ENCODE measurements around the gene FEM1B. TPM values are rescaled to one million over a fixed set of nuclear protein-coding genes. Genes with fewer than 3 reads are reported as not detected.
"Not testable (repeated sequence)": the region's sequence is repeated elsewhere in the genome, so short reads cannot be mapped to it uniquely, and the experiment has no call there.

Gene FEM1B
- 45.1 and 50.4 TPM in 2 replicates for total RNA-seq

- H3K4me1 Mint-ChIP-seq (ENCODE audit: low read depth) = peaks cover 47% of the 10 kb centered on the region
- intact Hi-C loops (cut with micrococcal nuclease) = loop anchor here (2.0 to 5.0 kb wide), 6 partner anchors 21 to 545 kb away; partner anchors contain the start of genes ANP32A, CLN6, PIAS1 and RNU6-1
- peak within 1 kb of the TSS; percentile 100 for H3K4me3 Mint-ChIP-seq (ENCODE audit: low read depth)
- H3K27ac Mint-ChIP-seq = peak within 1 kb of the TSS; percentile 96
- DNase-seq (ENCODE audit: low spot score) = peak; percentile 85
- H3K9me3 Mint-ChIP-seq = no peaks in the 10 kb centered on the region
- peaks cover 29% of the 10 kb centered on the region for H3K36me3 Mint-ChIP-seq (ENCODE audit: low read depth)
- H3K27me3 Mint-ChIP-seq (ENCODE audit: low read depth) = no peaks in the 10 kb centered on the region
Measured at GRCh38 chr15:68277603-68278344, at the start of gene FEM1B. TSS of gene FEM1B (plus strand) at chr15:68277745. CDS start at chr15:68278418, 673 bp downstream.

- intact Hi-C loops (cut with micrococcal nuclease) = loop anchor here (2.0 to 5.0 kb wide), 2 partner anchors 49 to 174 kb away; partner anchors contain the start of genes FEM1B and PIAS1
- Mint-ChIP-seq H3K4me3 (ENCODE audit: low read depth) (peak overlapping the region; percentile 94), H3K9me3 (no peaks in the 10 kb centered on the region), H3K4me1 (ENCODE audit: low read depth) (peaks cover 34% of the 10 kb centered on the region), H3K27me3 (ENCODE audit: low read depth) (no peaks in the 10 kb centered on the region), H3K27ac (peak overlapping the region; percentile 76), H3K36me3 (ENCODE audit: low read depth) (peaks cover 27% of the 10 kb centered on the region)
- DNase-seq (ENCODE audit: low spot score) = no peak
Measured at GRCh38 chr15:68228143-68228970, 49.2 kb upstream of the FEM1B start.

DNA sequence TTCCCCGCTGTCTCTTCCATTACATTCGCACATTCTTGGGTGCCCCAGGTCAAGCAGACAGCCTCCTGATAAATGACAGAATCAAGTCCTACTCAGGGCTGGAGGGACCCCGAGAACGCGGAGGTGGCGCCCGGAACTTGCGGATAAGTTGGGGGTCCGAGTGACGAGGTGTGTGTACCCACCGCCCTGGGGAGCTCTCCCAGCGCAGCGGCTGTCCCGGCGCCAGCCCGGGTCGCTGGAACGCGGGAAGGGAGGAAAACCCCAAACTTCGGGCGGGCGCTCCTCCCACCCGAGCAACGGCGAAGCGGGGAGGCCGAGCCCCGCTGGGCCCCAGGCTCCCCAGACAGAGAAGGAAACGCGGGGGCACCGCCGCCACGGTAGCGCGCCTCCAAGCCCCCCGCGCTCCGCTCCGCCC, 48.6 kb upstream of the FEM1B start:
- Mint-ChIP-seq H3K9me3 (no peaks in the 10 kb centered on the region), H3K27me3 (ENCODE audit: low read depth) (no peaks in the 10 kb centered on the region), H3K4me1 (ENCODE audit: low read depth) (peaks cover 34% of the 10 kb centered on the region), H3K36me3 (ENCODE audit: low read depth) (peaks cover 25% of the 10 kb centered on the region), H3K4me3 (ENCODE audit: low read depth) (peak overlapping the region; percentile 94), H3K27ac (peak overlapping the region; percentile 76)
- DNase-seq (ENCODE audit: low spot score) = no peak
- intact Hi-C loops (cut with micrococcal nuclease) = loop anchor here (2.0 to 5.0 kb wide), 2 partner anchors 48 to 174 kb away; partner anchors contain the start of genes FEM1B and PIAS1

DNA sequence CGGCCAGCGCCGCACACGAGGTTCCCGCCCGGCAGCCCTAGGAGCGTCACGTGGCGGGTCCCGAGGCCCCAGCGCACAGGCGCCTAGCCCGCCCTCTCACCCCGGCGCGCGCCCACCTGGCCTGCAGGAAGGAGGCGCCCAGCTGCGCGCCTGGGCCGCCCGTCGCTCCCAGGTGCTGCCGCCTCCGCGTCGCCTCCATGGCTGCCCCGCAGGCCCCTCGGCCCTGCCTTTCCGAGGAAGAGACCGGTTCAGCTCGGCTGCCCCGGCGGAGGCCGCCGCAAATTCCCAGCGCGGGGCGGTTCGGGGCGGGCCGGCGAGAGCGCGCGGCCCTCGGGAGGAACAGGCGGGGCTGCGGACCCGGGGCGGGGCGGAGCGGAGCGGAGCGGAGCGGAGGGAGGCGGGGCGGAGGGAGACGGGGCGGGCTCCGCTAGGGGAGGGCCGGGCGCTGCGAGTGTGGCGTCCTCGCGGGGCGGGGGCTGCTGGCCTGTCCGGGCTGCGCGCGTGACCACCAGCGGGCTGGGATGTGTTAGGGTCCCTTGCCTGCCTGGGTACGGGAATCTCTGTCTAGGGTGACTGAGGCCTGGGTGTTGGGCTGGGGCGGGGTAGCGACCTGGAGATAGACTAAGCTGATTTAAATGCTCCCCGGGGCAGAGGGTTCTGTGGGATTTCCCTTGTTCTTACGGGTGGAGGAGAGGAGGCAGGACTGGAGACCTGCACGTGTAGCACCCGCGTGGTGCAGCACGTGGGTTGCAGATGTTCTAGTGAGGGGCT, 48.0 kb upstream of the FEM1B start, which contains the start of gene CLN6:
CLN6 (minus strand) TSS at position 343 of the 771 bp plus-strand sequence; CDS start at position 199, 144 bp downstream.
- peak; percentile 81 for DNase-seq (ENCODE audit: low spot score)
- Mint-ChIP-seq H3K9me3 (no peaks in the 10 kb centered on the region), H3K4me1 (ENCODE audit: low read depth) (peaks cover 33% of the 10 kb centered on the region), H3K27me3 (ENCODE audit: low read depth) (no peaks in the 10 kb centered on the region), H3K27ac (peak within 1 kb of the TSS; percentile 78), H3K4me3 (ENCODE audit: low read depth) (peak within 1 kb of the TSS; percentile 94), H3K36me3 (ENCODE audit: low read depth) (peaks cover 21% of the 10 kb centered on the region)
- intact Hi-C loops (cut with micrococcal nuclease) = loop anchor here (2.0 to 5.0 kb wide), 2 partner anchors 48 to 175 kb away; partner anchors contain the start of genes FEM1B and PIAS1

- Mint-ChIP-seq H3K4me1 (ENCODE audit: low read depth) (peaks cover 26% of the 10 kb centered on the region), H3K27ac (peak overlapping the region; percentile 78), H3K27me3 (ENCODE audit: low read depth) (no peaks in the 10 kb centered on the region), H3K4me3 (ENCODE audit: low read depth) (peak overlapping the region; percentile 90), H3K36me3 (ENCODE audit: low read depth) (peaks cover 13% of the 10 kb centered on the region), H3K9me3 (no peaks in the 10 kb centered on the region)
- intact Hi-C loops (cut with micrococcal nuclease) = no loop called here
- no peak for DNase-seq (ENCODE audit: low spot score)
Measured at GRCh38 chr15:68230157-68231100, 47.1 kb upstream of the FEM1B start.

DNA sequence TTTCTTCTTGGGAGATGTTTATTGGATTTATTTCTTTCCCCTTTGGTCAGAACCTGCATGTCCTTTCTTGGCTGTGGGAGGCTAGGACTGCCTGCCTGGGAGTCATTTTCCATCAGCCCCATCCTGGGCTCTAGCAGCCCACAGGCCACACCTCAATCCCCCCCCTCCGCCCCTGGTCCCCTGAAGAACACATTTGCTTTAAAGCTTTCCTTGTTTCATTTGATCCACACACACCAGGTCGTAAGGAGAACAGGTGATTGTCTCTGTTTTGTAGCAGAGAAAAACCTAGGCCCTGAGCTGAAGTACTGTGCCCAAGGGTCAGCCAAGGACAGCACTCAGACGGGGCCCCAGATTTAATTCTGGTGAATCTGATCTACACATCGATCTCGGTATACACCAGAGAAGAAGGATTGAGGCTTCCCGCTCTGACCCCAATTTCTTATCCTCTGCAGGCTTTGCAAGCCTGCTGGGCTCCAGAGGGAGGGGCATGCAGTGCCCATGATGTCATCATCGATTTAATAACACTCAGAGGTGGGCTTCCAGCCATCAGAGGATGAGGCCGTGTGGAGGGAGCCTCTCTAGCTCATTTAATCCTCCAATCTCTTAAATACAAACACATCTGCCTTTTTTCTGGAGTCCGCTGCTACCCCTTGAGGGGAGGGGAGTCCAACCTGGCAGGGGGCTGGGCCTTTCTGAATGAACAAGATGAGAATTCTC, 46.3 kb upstream of the FEM1B start:
- peak overlapping the region; percentile 56 for H3K4me3 Mint-ChIP-seq (ENCODE audit: low read depth)
- no peaks in the 10 kb centered on the region for H3K27me3 Mint-ChIP-seq (ENCODE audit: low read depth)
- intact Hi-C loops (cut with micrococcal nuclease) = no loop called here
- H3K4me1 Mint-ChIP-seq (ENCODE audit: low read depth) = peaks cover 26% of the 10 kb centered on the region
- no peak overlapping the region for H3K27ac Mint-ChIP-seq
- DNase-seq (ENCODE audit: low spot score) = no peak
- no peaks in the 10 kb centered on the region for H3K9me3 Mint-ChIP-seq
- peaks cover 13% of the 10 kb centered on the region for H3K36me3 Mint-ChIP-seq (ENCODE audit: low read depth)

- Mint-ChIP-seq H3K27ac (no peak overlapping the region), H3K27me3 (ENCODE audit: low read depth) (peaks cover 3% of the 10 kb centered on the region), H3K4me3 (ENCODE audit: low read depth) (no peak overlapping the region), H3K9me3 (no peaks in the 10 kb centered on the region), H3K36me3 (ENCODE audit: low read depth) (peaks cover 13% of the 10 kb centered on the region), H3K4me1 (ENCODE audit: low read depth) (peaks cover 18% of the 10 kb centered on the region)
- DNase-seq (ENCODE audit: low spot score) = no peak
- intact Hi-C loops (cut with micrococcal nuclease) = no loop called here
Measured at GRCh38 chr15:68232449-68232848, 45.1 kb upstream of the FEM1B start.

- intact Hi-C loops (cut with micrococcal nuclease) = no loop called here
- H3K27ac Mint-ChIP-seq = no peak overlapping the region
Measured at GRCh38 chr15:68232937-68233336, 44.6 kb upstream of the FEM1B start.

DNA sequence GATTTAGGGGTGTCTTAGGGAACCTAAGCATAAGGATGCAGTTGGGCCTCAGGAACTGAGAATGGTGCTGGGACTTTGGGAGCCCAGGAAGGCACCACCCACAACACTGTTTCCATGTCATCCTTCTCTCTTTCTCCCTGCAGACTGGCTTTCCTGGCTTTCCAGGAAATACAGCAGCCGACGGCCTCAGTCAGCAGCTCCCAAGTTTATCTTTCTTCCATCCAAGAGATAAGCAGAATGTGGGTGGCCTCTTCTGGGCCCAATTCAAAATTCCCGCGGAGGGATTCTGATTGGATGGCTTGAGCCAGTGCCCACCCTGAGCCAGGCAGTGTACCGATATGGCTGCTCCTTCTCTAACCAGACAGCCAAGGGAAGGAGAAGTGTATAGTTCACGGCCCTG, 43.5 kb upstream of the FEM1B start:
- Mint-ChIP-seq H3K9me3 (no peaks in the 10 kb centered on the region), H3K4me3 (ENCODE audit: low read depth) (no peak overlapping the region), H3K27me3 (ENCODE audit: low read depth) (peaks cover 7% of the 10 kb centered on the region), H3K4me1 (ENCODE audit: low read depth) (peaks cover 5% of the 10 kb centered on the region), H3K27ac (no peak overlapping the region), H3K36me3 (ENCODE audit: low read depth) (no peaks in the 10 kb centered on the region)
- no peak for DNase-seq (ENCODE audit: low spot score)
- intact Hi-C loops (cut with micrococcal nuclease) = no loop called here

More at GRCh38 chr15:68232937-68233336, 44.6 kb upstream of the FEM1B start:
- H3K9me3 Mint-ChIP-seq = no peaks in the 10 kb centered on the region
- H3K27me3 Mint-ChIP-seq (ENCODE audit: low read depth) = peaks cover 4% of the 10 kb centered on the region
- peaks cover 13% of the 10 kb centered on the region for H3K4me1 Mint-ChIP-seq (ENCODE audit: low read depth)
- H3K4me3 Mint-ChIP-seq (ENCODE audit: low read depth) = no peak overlapping the region
- DNase-seq (ENCODE audit: low spot score) = no peak
- H3K36me3 Mint-ChIP-seq (ENCODE audit: low read depth) = peaks cover 9% of the 10 kb centered on the region

GRCh38 chr15:68234520-68234919, 43.0 kb upstream of the FEM1B start:
- H3K9me3 Mint-ChIP-seq; H3K27ac Mint-ChIP-seq; H3K36me3 Mint-ChIP-seq (ENCODE audit: low read depth); intact Hi-C loops (cut with micrococcal nuclease); H3K27me3 Mint-ChIP-seq (ENCODE audit: low read depth); H3K4me3 Mint-ChIP-seq (ENCODE audit: low read depth); H3K4me1 Mint-ChIP-seq (ENCODE audit: low read depth); DNase-seq (ENCODE audit: low spot score): not testable (repeated sequence)

DNA sequence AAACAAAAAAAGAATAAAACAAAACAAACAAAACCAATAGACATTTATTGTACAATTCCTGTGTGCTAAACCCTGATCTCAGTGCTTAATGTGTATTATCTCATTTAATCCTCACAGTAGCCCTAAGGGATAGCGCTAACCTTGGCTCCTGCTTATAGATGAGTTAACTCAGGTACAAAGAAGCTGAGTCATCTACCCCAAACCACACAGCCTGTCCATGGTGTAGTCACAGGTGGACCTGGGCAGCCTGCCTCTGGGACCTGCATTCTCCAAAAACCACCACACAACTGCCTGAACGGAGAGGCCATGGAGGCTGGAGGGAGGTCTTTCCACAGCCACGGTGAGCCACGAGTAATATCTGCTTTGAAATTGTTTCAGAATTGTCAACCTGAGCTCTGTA, 42.5 kb upstream of the FEM1B start:
- peaks cover 2% of the 10 kb centered on the region for H3K4me1 Mint-ChIP-seq (ENCODE audit: low read depth)
- H3K9me3 Mint-ChIP-seq = no peaks in the 10 kb centered on the region
- no peak for DNase-seq (ENCODE audit: low spot score)
- no peaks in the 10 kb centered on the region for H3K36me3 Mint-ChIP-seq (ENCODE audit: low read depth)
- intact Hi-C loops (cut with micrococcal nuclease) = no loop called here
- peaks cover 7% of the 10 kb centered on the region for H3K27me3 Mint-ChIP-seq (ENCODE audit: low read depth)
- no peak overlapping the region for H3K27ac Mint-ChIP-seq
- H3K4me3 Mint-ChIP-seq (ENCODE audit: low read depth) = no peak overlapping the region

All from activated T-helper 2 cell treated with anti-CD3 and anti-CD28 coated beads, Interferon-gamma antibody, Interleukin-2, Interleukin-4, amounts not matched to agents 10 μg/mL and 5 μg/mL and 100 μg/mL, durations not matched to agents 14 hours and 24 hours and 36 hours (primary cell).